Left renal cortex interstitium (tissue), 4 donors: Measurements from ENCODE around the gene IGSF5. TPM values are rescaled to one million over a fixed set of nuclear protein-coding genes. Genes with fewer than 3 reads are reported as not detected.

ENCODE experiments used
- DNase-seq, 4 donors: peaks; one replicate each; pipeline ENCODE4 v3.0.0-alpha.2; 2013; ENCODE audit warnings: low read depth in 4 of 4, low spot score in 2 of 4, missing footprints in 1 of 4
- polyA plus RNA-seq, 4 donors: library from polyadenylated mRNA; unstranded; fragments of 120-200 nt; gene quantifications; one replicate each; pipeline ENCODE4 v1.2.1, GENCODE V29; 2013; ENCODE audit not compliant: insufficient read length in 4 of 4

The IGSF5 gene
- polyA plus RNA-seq, 4 donors, result 0.65 to 1.3 (median 0.92) TPM

DNA sequence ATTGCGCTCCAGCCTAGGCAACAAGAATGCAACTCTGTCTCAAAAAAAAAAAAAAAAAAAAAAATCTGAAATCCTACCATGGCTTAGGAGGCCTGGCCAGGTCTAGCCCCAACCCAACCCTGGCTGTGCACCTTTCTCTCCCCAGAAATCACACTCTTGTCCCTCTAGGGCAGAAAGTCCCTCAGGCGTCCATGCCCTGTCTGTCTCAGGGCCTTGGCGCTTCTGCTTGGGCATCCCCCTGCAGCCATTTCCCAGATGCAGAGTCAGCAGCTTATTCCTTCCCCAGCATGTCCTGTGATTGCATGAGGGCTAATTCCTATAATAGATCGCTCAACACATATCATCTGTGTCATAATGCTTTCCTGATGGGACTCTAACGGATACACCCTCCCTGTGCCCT is 65.0 kb downstream of the IGSF5 start:
- no peak for DNase-seq

DNA sequence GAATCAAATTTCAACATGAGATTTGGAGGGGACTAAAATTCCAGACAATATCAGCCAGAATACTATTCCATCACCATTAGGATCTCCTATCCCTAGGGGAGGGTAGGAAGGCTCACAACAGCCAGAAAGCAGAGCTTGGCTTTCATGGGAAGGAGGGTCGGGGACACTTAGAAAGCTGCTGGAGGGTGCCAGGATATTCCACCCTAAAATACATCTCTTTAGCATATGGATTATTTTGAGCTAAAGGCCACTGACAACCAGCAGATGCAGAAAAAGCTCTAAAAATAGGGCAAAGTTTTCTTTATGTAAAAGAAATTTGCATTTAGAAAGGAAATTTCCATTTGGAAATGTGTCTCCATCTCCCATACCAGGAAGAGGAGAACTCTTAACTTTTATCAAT is 68.0 kb downstream of the IGSF5 start:
- no peak for DNase-seq

DNA sequence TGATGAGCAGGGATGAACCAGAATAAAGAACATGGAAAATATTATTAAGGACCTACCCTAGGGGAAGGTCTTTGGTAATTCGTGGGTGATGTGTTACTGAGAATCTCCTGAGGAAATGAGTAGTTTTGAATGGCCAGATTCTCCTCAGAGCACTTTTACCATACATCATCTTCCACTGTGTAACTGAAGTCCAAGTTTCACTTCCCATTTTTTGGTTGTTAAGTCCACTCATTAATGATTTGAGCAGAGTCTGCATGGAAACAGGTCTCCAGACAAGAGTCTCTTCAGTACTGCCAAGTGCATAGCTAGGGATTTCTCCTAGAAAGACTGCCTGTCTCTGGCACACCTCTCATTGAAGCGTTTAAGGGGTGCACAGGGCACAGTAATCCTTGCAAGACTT is 73.6 kb downstream of the IGSF5 start:
- no peak for DNase-seq

GRCh38 chr21:39822042-39822441 is 77.1 kb downstream of the IGSF5 start:
- DNase-seq, result no peak

DNA sequence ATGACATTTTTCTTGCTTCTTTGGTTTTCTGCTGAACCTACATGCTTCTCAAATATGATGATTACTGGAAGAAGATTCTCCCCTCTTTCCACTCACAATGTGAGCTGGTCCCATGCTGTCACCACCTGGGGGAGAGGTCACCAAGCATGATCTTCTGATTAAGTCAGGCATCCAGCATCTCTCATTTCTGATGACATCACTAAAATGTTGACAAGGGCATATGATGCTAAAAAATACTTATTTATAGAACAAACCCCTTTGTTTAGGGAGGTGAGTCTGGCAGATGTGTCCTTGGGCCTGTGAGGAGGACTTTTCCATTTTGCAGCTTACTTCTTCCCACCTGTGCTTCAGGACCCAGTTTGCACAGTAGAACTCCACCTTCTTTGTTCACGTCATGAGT is 80.3 kb downstream of the IGSF5 start:
- no peak for DNase-seq

- no peak for DNase-seq
Measured at GRCh38 chr21:39834543-39834942, 89.6 kb downstream of the IGSF5 start.

DNA sequence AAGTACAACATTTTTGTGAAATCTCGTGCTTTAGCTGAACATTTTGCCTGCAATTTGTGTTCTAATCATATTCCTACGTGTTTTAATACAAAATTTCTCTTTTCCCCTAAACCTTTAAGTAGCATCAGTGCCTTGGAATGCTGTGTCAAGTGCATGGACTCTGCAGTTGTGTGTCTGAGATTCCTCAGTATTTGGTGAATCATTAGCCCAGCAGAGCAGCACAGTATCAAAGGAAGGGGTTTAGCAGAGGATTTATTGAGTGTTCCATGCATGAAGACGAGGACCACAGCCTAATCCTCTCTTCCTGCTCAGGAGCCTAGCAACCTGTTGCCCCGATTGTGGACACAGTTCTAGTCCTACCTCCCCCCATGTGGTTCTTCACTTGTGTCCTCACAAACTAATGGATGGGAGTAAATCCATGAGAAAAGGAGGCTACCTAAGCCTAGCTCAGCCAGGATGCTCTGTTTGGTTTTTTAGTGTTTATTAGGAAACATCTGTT is 92.9 kb downstream of the IGSF5 start:
- no peak for DNase-seq

GRCh38 chr21:39840373-39841097 is 95.6 kb downstream of the IGSF5 start:
- no peak for DNase-seq

GRCh38 chr21:39842741-39843459 is 97.9 kb downstream of the IGSF5 start:
- DNase-seq, result no peak

GRCh38 chr21:39843483-39843882 is 98.5 kb downstream of the IGSF5 start:
- no peak for DNase-seq

- DNase-seq, result no peak
Measured at GRCh38 chr21:39843916-39844315, 98.9 kb downstream of the IGSF5 start.

- DNase-seq, result no peak
Measured at GRCh38 chr21:39845571-39846130, 100.7 kb downstream of the IGSF5 start.

- no peak for DNase-seq
Measured at GRCh38 chr21:39847877-39848276, 102.9 kb downstream of the IGSF5 start.

- DNase-seq, result no peak
Measured at GRCh38 chr21:39849014-39849655, 104.2 kb downstream of the IGSF5 start.

- no peak for DNase-seq
Measured at GRCh38 chr21:39850333-39850732, 105.3 kb downstream of the IGSF5 start.

GRCh38 chr21:39851002-39851618 is 106.1 kb downstream of the IGSF5 start:
- DNase-seq, result no peak

Other genes with a start within 250 kb of the IGSF5 start
- gene B3GALT5, start 132.2 kb upstream of the IGSF5 start, polyA plus RNA-seq, result 1 to 10 TPM; 1.1 to 2.2 (median 1.5) TPM
- 10 to 100 TPM; 11.1 to 14.4 (median 13.5) TPM for gene PCP4, start 122.3 kb downstream of the IGSF5 start, polyA plus RNA-seq